CD14-positive monocyte (primary cell): ENCODE data around the gene LYRM4. TPM values are rescaled to one million over a fixed set of nuclear protein-coding genes. Genes with fewer than 3 reads are reported as not detected.
A peak's percentile ranks its signal among the peaks of the same experiment; 100 is the strongest.

ENCODE experiments used
- DNase-seq, 3 donors: peaks; one replicate each; pipeline ENCODE4 v3.0.0-alpha.2; 2011 to 2022
- H2AFZ ChIP-seq: 2 replicates; pipeline ENCODE4 v1.6.0; 2012; ENCODE audit warnings: mild to moderate bottlenecking, low read depth, low read length, inconsistent platforms; ENCODE audit not compliant: insufficient read depth, poor library complexity, severe bottlenecking
- H3K27ac ChIP-seq, 2 donors: 1 replicate in 1 of 2; 2 replicates in 1 of 2; pipeline ENCODE4 v1.5.1; 2012 to 2013; ENCODE audit warnings: low read length in 2 of 2, control low read depth in 1 of 2, inconsistent platforms in 1 of 2, low read depth in 1 of 2, mild to moderate bottlenecking in 1 of 2
- H3K27me3 ChIP-seq, 2 donors: one replicate each; pipeline versions ENCODE4 v1.6.0 to v1.6.1; 2011 to 2013; ENCODE audit warnings: low read length in 2 of 2; ENCODE audit not compliant: control insufficient read depth in 2 of 2, insufficient read depth in 2 of 2
- H3K36me3 ChIP-seq, 2 donors: replicated peaks in 1 of 2; 1 replicate in 1 of 2; 2 replicates in 1 of 2; pipeline versions ENCODE4 v1.5.1 to v1.6.1; 2012 to 2013; ENCODE audit warnings: low read length in 2 of 2, control low read depth in 1 of 2, inconsistent platforms in 1 of 2, mild to moderate bottlenecking in 1 of 2; ENCODE audit not compliant: insufficient read depth in 2 of 2, control insufficient read depth in 1 of 2
- H3K4me1 ChIP-seq, 2 donors: 1 replicate in 1 of 2; 2 replicates in 1 of 2; pipeline versions ENCODE4 v1.5.1 to v1.6.1; 2012 to 2013; ENCODE audit warnings: low read length in 2 of 2, control low read depth in 1 of 2, inconsistent platforms in 1 of 2, mild to moderate bottlenecking in 1 of 2, moderate library complexity in 1 of 2; ENCODE audit not compliant: insufficient read depth in 2 of 2, control insufficient read depth in 1 of 2
- H3K4me2 ChIP-seq: replicated peaks from 2 replicates; pipeline ENCODE3; 2012; ENCODE audit warnings: low read length, moderate library complexity, mild to moderate bottlenecking; ENCODE audit not compliant: poor library complexity, severe bottlenecking; ENCODE audit errors: extremely low read depth
- H3K4me3 ChIP-seq, 3 experiments: fragments of 200-600 bp in 1 of 3; sonication (generic) in 1 of 3; replicated peaks in 1 of 3; 1 replicate in 2 of 3; 2 replicates in 1 of 3; pipeline ENCODE4 v1.5.1; 2011 to 2013; ENCODE audit warnings: low read length in 3 of 3, mild to moderate bottlenecking in 3 of 3, control low read depth in 2 of 3, low read depth in 2 of 3, inconsistent platforms in 1 of 3, moderate library complexity in 1 of 3
- H3K79me2 ChIP-seq: 2 replicates; pipeline ENCODE4 v1.6.0; 2012; ENCODE audit warnings: mild to moderate bottlenecking, control low read depth, inconsistent platforms, low read length, moderate library complexity; ENCODE audit not compliant: insufficient read depth
- H3K9ac ChIP-seq: 2 replicates; pipeline ENCODE4 v1.6.0; 2017; ENCODE audit warnings: low read length, mild to moderate bottlenecking; ENCODE audit not compliant: insufficient read depth, poor library complexity, severe bottlenecking
- H3K9me3 ChIP-seq, 2 donors: replicated peaks in 1 of 2; 1 replicate in 1 of 2; 2 replicates in 1 of 2; pipeline versions ENCODE4 v1.5.1 to v1.6.1; 2012 to 2013; ENCODE audit warnings: low read length in 2 of 2, control low read depth in 1 of 2; ENCODE audit not compliant: control insufficient read depth in 1 of 2, insufficient read depth in 1 of 2
- H4K20me1 ChIP-seq: 2 replicates; pipeline ENCODE4 v1.6.0; 2012; ENCODE audit warnings: mild to moderate bottlenecking, low read length, control low read depth, moderate library complexity; ENCODE audit not compliant: insufficient read depth
- H3K27ac Mint-ChIP-seq, 7 donors: one replicate each; pipeline ENCODE4 v1.8.0; 2020; ENCODE audit warnings: mild to moderate bottlenecking in 7 of 7, mixed read lengths in 7 of 7, moderate library complexity in 6 of 7, inconsistent platforms in 2 of 7
- H3K27me3 Mint-ChIP-seq, 3 donors: one replicate each; pipeline ENCODE4 v1.8.0; 2021 to 2022; ENCODE audit warnings: low read depth in 3 of 3, mild to moderate bottlenecking in 3 of 3, mixed read lengths in 3 of 3, moderate library complexity in 3 of 3, inconsistent platforms in 1 of 3
- H3K36me3 Mint-ChIP-seq, 2 donors: one replicate each; pipeline ENCODE4 v1.8.0; 2020; ENCODE audit warnings: mixed read lengths in 2 of 2, inconsistent platforms in 1 of 2, mild to moderate bottlenecking in 1 of 2
- H3K4me1 Mint-ChIP-seq: one replicate; pipeline ENCODE4 v1.8.0; 2020; ENCODE audit warnings: mild to moderate bottlenecking, mixed read lengths
- H3K4me3 Mint-ChIP-seq, 2 donors: one replicate each; pipeline ENCODE4 v1.8.0; 2020; ENCODE audit warnings: mild to moderate bottlenecking in 2 of 2, mixed read lengths in 2 of 2, moderate library complexity in 1 of 2
- H3K9me3 Mint-ChIP-seq, 7 donors: one replicate each; pipeline ENCODE4 v1.8.0; 2020 to 2022; ENCODE audit warnings: mixed read lengths in 7 of 7, mild to moderate bottlenecking in 6 of 7, moderate library complexity in 6 of 7, inconsistent platforms in 2 of 7
- WGBS: methylation state at CpG from one replicate; pipeline ENCODE4 v1.1.5; 2013; ENCODE audit warnings: missing lambda C conversion rate; ENCODE audit not compliant: insufficient coverage; 5-methylcytosine and 5-hydroxymethylcytosine counted together
- intact Hi-C, 2 donors: fragments of 100-400 bp; cut with micrococcal nuclease; formaldehyde crosslinking; loops; one replicate each; pipeline versions ENCODE4 v1.15.0 to v1.15.1; 2023
- polyA plus RNA-seq, 3 donors: library from polyadenylated mRNA; depleted of rRNA in 1 of 3; unstranded in 2 of 3; stranded (reverse) in 1 of 3; fragments of 300-500 nt in 2 of 3; fragments of >200 nt in 1 of 3; fragmentation: Illumina TruSeq in 2 of 3; gene quantifications; 1 replicate in 2 of 3; 2 replicates in 1 of 3; pipeline ENCODE4 v1.2.3, GENCODE V29; 2012 to 2021
- TF ChIP-seq, protein P1 (sequence below): fragments of 200-600 bp; IDR thresholded peaks from one replicate; pipeline ENCODE4 v1.8.0; 2022; ENCODE audit warnings: antibody characterized with exemption, mild to moderate bottlenecking

Gene LYRM4
- polyA plus RNA-seq, 3 donors = 13.7 to 19.6 (median 18.1) TPM

DNA sequence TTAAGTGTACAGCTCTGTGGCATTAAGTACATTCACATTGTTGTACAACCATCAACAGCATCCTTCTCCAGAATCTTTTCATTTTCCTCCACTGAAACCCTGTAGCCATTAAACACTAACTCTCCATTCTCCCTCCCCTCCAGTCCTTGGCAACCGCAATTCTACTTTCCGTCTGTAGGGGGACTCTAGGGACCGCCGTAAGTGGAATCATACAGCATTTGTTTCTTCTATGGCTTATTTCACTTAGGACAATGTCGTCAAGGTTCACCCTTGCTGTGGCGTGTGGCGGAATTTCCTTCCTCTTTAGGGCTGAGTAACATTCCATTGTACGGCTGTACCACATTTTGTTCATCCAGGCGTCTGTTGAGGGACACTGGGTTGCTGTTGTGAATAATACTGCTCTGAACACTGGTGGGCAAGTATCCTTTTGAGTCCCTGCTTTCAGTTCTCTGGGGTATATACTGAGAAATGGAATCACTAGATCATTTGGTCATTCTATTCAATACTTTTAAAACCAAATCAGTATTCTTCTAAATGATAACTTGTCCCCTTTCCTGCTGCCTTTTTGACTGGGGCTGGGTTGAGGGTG, 124.9 kb downstream of the LYRM4 start:
- no peaks in the 10 kb centered on the region for H3K27me3 Mint-ChIP-seq
- no peak overlapping the region for H3K4me3 ChIP-seq
- no peaks in the 10 kb centered on the region for H3K79me2 ChIP-seq
- H3K9me3 ChIP-seq = no peaks in the 10 kb centered on the region
- no peaks in the 10 kb centered on the region for H3K36me3 ChIP-seq
- no peak overlapping the region for H3K9ac ChIP-seq
- intact Hi-C loops = no loop called here
- H3K4me3 Mint-ChIP-seq = no peak overlapping the region
- H3K36me3 Mint-ChIP-seq = no peaks in the 10 kb centered on the region
- no peaks in the 10 kb centered on the region for H4K20me1 ChIP-seq
- peaks cover 28% of the 10 kb centered on the region for H3K4me1 Mint-ChIP-seq
- H3K27ac ChIP-seq = no peak overlapping the region
- no peak overlapping the region for H3K4me2 ChIP-seq
- H3K4me1 ChIP-seq = peaks cover 11 to 13% of the 10 kb centered on the region in 2 donors
- no peaks in the 10 kb centered on the region for H3K27me3 ChIP-seq
- H3K9me3 Mint-ChIP-seq = peaks cover 0 to 3% (median 0%) of the 10 kb centered on the region in 7 donors
- peak overlapping the region in 1 of 7 donors; percentile 33 for H3K27ac Mint-ChIP-seq
- H2AFZ ChIP-seq = no peak overlapping the region
- DNase-seq = peak; percentile 15 to 60 (median 18)
- 72% methylated on average over 7 of the region's 9 CpGs for WGBS
- TF ChIP-seq, protein P1, sequence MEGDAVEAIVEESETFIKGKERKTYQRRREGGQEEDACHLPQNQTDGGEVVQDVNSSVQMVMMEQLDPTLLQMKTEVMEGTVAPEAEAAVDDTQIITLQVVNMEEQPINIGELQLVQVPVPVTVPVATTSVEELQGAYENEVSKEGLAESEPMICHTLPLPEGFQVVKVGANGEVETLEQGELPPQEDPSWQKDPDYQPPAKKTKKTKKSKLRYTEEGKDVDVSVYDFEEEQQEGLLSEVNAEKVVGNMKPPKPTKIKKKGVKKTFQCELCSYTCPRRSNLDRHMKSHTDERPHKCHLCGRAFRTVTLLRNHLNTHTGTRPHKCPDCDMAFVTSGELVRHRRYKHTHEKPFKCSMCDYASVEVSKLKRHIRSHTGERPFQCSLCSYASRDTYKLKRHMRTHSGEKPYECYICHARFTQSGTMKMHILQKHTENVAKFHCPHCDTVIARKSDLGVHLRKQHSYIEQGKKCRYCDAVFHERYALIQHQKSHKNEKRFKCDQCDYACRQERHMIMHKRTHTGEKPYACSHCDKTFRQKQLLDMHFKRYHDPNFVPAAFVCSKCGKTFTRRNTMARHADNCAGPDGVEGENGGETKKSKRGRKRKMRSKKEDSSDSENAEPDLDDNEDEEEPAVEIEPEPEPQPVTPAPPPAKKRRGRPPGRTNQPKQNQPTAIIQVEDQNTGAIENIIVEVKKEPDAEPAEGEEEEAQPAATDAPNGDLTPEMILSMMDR = peak; percentile 70

DNA sequence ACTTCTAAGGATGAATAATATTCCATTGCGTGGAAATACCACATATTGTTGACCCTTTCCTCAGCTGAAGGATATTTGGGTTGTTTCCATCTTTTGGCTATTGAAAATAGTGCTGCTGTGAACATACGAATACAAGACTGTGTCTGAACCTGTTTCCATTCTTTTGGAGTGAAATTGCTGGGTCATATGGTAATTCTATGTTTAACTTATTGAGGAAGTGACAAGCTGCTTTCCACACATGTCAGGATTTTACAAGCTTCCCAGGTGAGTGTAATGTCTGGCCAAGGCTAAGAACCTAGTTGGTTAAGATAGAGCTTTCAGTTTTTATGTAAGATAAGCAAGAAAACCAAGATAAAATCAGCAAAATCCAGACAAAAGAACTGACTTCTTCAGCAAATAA, 126.8 kb downstream of the LYRM4 start:
- Histone ChIP-seq H3K36me3 (no peaks in the 10 kb centered on the region), H3K9me3 (no peaks in the 10 kb centered on the region), H3K9ac (no peak overlapping the region), H3K4me3 (no peak overlapping the region), H3K27me3 (no peaks in the 10 kb centered on the region), H3K4me1 (peaks cover 11 to 13% of the 10 kb centered on the region in 2 donors), H3K27ac (no peak overlapping the region), H2AFZ (no peak overlapping the region), H4K20me1 (no peaks in the 10 kb centered on the region), H3K79me2 (no peaks in the 10 kb centered on the region), H3K4me2 (no peak overlapping the region)
- Mint-ChIP-seq H3K36me3 (peaks cover 0 to 2% of the 10 kb centered on the region in 2 donors), H3K27ac (no peak overlapping the region), H3K4me3 (no peak overlapping the region), H3K4me1 (peaks cover 24% of the 10 kb centered on the region), H3K9me3 (peaks cover 0 to 3% (median 0%) of the 10 kb centered on the region in 7 donors), H3K27me3 (no peaks in the 10 kb centered on the region)
- 93% methylated on average over 2 of the region's 2 CpGs for WGBS
- TF ChIP-seq, protein P1 = no peak
- intact Hi-C loops = no loop called here
- no peak for DNase-seq
